GM12878 (cell line): ENCODE data around the gene IRF4. TPM values are rescaled to one million over a fixed set of nuclear protein-coding genes. Genes with fewer than 3 reads are reported as not detected.

Experiments used
- CHD1 ChIP-seq: IDR thresholded peaks from 2 replicates; pipeline ENCODE4 v1.6.1; 2012; ENCODE audit warnings: low read depth, low read length, improper control_type of control experiment
- HCFC1 ChIP-seq: fragments of 150-350 bp; IDR thresholded peaks from 2 replicates; pipeline ENCODE4 v1.6.1; 2014; ENCODE audit warnings: low read length
- HDAC6 ChIP-seq: fragments of 200-600 bp; sonication (generic); IDR thresholded peaks from one replicate; pipeline ENCODE4 v1.8.0; 2017; ENCODE audit warnings: antibody characterized with exemption; ENCODE audit not compliant: unreplicated experiment
- IKZF2 ChIP-seq, 2 experiments: fragments of 450-650 bp; IDR thresholded peaks; 2 replicates each; pipeline ENCODE4 v1.6.1; 2017; ENCODE audit warnings: mild to moderate bottlenecking in 2 of 2, moderate library complexity in 2 of 2
- NFIC ChIP-seq: IDR thresholded peaks from 2 replicates; pipeline ENCODE4 v1.6.1; 2012; ENCODE audit warnings: low read depth, mild to moderate bottlenecking, inconsistent platforms, low read length, moderate library complexity
- NR2C2 ChIP-seq: IDR thresholded peaks from 2 replicates; pipeline ENCODE4 v1.6.1; 2011; ENCODE audit warnings: borderline replicate concordance, low read depth; ENCODE audit not compliant: control insufficient read depth, insufficient read length
- PML ChIP-seq: IDR thresholded peaks from 2 replicates; pipeline ENCODE4 v1.6.1; 2012; ENCODE audit warnings: low read length, inconsistent platforms
- RBBP5 ChIP-seq: fragments of 200-600 bp; sonication (generic); conservative IDR thresholded peaks from 2 replicates; pipeline ENCODE4 v1.6.1; 2016
- SRF ChIP-seq, 2 experiments: IDR thresholded peaks; 2 replicates each; pipeline ENCODE4 v1.6.1; 2011; ENCODE audit warnings: low read depth in 2 of 2, low read length in 2 of 2, mild to moderate bottlenecking in 1 of 2, moderate library complexity in 1 of 2
- SUPT20H ChIP-seq: IDR thresholded peaks from 2 replicates; pipeline ENCODE4 v1.6.1; 2011; ENCODE audit warnings: low read depth, mild to moderate bottlenecking, low read length, moderate library complexity, borderline replicate concordance; ENCODE audit not compliant: control insufficient read depth
- TBL1XR1 ChIP-seq: IDR thresholded peaks from 2 replicates; pipeline ENCODE4 v1.6.1; 2012; ENCODE audit warnings: low read depth, low read length, improper control_type of control experiment
- polyA plus RNA-seq, 11 experiments: library from polyadenylated mRNA; depleted of rRNA in 4 of 11; unstranded in 6 of 11; stranded (reverse) in 5 of 11; fragments of >200 nt; fragmentation: Nextera tagmentation in 4 of 11; fragmentation: Illumina TruSeq in 1 of 11; extraction: Ambion mirVana in 4 of 11; extraction: Trizol in 1 of 11; gene quantifications; 1 replicate in 1 of 11; 2 replicates in 10 of 11; pipeline versions ENCODE4 v1.2.1 to v1.2.3, GENCODE V29; 2011 to 2016; ENCODE audit warnings: inconsistent platforms in 2 of 11, missing spikeins in 2 of 11, low read depth in 1 of 11
- total RNA-seq, 4 experiments: library from RNA; depleted of rRNA in 3 of 4; stranded (reverse); fragments of >200 nt in 3 of 4; fragmentation: Illumina TruSeq in 1 of 4; extraction: Trizol in 1 of 4; gene quantifications; 2 replicates each; pipeline versions ENCODE4 v1.2.1 to v1.2.3, GENCODE V29; 2013 to 2021
- TF ChIP-seq, protein P1 (sequence below): fragments of 450-650 bp; IDR thresholded peaks from 2 replicates; pipeline ENCODE4 v1.6.1; 2016; ENCODE audit warnings: mild to moderate bottlenecking, moderate library complexity, borderline replicate concordance
- TF ChIP-seq, protein P2 (sequence below): fragments of 450-650 bp; IDR thresholded peaks from 2 replicates; pipeline ENCODE4 v1.6.1; 2016; ENCODE audit warnings: mild to moderate bottlenecking
- TF ChIP-seq, protein P3 (sequence below): IDR thresholded peaks from 2 replicates; pipeline ENCODE4 v1.6.1; 2012; ENCODE audit warnings: mild to moderate bottlenecking, low read depth, low read length

The IRF4 gene
- total and polyA plus RNA-seq, 10 of the 15 experiments (the other 5 are each of a cell fraction or from before 2014, with no cell fraction given), result 50.0 to 495 (median 257) TPM

DNA sequence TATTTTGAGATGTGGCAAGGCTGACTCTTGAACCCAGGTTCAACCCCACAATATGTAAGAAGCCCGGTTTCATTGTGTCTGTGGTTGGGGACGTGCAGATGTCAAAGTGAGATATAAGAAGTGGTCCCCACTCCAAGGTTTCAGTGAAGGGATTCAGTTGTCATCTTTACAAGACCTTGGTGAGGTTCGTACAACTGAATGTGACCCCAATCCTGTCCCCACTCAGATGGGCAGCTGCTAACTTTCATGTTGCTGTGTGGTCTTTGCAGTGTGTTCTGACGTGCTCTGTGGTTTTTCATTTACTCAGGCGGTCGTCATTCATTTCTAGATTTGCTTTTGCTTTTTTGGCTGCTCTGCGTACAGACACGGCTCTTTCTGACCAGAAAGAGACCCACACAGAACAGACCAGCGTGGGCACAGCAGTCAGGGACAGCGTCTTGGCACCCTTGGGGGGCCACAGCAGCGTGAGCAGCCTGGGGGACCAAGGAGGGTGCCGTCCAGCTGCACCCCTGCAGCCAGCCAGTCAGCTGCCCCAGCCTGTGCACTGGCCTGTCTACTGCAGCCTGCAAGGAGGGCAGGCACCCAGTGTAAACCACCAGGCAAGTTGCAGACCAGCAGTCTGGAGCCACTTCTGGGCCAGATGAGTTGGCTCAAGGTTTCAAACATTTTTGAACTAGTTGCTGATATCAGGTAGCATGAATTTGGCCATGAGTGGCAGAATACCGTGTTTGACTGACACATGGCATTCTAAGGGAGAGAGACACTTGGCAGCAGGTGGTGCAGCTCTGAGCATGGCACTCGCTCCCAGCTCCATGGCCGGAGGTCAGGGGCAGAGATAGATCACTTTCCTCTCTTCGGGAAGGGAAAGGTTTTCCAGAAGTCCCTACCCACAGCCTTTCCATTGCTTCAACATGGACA lies 49.4 kb upstream of the IRF4 start (continued):
- TF ChIP-seq PML (no peak), RBBP5 (no peak), TBL1XR1 (peak; percentile 91), CHD1 (no peak), IKZF2 (IDR thresholded peaks at IDR 0.05) (peak; percentile 92 to 93), SRF (IDR thresholded peaks at IDR 0.05; ENCODE audit: low read depth in 2 of 2, low read length in 2 of 2) (no peak), HCFC1 (peak; percentile 12; the same call in 1 of the 2 replicates), HDAC6 (no peak), SUPT20H (no peak), NFIC (no peak), NR2C2 (no peak)
- TF ChIP-seq, protein P1, sequence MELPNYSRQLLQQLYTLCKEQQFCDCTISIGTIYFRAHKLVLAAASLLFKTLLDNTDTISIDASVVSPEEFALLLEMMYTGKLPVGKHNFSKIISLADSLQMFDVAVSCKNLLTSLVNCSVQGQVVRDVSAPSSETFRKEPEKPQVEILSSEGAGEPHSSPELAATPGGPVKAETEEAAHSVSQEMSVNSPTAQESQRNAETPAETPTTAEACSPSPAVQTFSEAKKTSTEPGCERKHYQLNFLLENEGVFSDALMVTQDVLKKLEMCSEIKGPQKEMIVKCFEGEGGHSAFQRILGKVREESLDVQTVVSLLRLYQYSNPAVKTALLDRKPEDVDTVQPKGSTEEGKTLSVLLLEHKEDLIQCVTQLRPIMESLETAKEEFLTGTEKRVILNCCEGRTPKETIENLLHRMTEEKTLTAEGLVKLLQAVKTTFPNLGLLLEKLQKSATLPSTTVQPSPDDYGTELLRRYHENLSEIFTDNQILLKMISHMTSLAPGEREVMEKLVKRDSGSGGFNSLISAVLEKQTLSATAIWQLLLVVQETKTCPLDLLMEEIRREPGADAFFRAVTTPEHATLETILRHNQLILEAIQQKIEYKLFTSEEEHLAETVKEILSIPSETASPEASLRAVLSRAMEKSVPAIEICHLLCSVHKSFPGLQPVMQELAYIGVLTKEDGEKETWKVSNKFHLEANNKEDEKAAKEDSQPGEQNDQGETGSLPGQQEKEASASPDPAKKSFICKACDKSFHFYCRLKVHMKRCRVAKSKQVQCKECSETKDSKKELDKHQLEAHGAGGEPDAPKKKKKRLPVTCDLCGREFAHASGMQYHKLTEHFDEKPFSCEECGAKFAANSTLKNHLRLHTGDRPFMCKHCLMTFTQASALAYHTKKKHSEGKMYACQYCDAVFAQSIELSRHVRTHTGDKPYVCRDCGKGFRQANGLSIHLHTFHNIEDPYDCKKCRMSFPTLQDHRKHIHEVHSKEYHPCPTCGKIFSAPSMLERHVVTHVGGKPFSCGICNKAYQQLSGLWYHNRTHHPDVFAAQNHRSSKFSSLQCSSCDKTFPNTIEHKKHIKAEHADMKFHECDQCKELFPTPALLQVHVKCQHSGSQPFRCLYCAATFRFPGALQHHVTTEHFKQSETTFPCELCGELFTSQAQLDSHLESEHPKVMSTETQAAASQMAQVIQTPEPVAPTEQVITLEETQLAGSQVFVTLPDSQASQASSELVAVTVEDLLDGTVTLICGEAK, result no peak
- TF ChIP-seq, protein P2, sequence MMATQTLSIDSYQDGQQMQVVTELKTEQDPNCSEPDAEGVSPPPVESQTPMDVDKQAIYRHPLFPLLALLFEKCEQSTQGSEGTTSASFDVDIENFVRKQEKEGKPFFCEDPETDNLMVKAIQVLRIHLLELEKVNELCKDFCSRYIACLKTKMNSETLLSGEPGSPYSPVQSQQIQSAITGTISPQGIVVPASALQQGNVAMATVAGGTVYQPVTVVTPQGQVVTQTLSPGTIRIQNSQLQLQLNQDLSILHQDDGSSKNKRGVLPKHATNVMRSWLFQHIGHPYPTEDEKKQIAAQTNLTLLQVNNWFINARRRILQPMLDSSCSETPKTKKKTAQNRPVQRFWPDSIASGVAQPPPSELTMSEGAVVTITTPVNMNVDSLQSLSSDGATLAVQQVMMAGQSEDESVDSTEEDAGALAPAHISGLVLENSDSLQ, result peak; percentile 87
- TF ChIP-seq, protein P3, sequence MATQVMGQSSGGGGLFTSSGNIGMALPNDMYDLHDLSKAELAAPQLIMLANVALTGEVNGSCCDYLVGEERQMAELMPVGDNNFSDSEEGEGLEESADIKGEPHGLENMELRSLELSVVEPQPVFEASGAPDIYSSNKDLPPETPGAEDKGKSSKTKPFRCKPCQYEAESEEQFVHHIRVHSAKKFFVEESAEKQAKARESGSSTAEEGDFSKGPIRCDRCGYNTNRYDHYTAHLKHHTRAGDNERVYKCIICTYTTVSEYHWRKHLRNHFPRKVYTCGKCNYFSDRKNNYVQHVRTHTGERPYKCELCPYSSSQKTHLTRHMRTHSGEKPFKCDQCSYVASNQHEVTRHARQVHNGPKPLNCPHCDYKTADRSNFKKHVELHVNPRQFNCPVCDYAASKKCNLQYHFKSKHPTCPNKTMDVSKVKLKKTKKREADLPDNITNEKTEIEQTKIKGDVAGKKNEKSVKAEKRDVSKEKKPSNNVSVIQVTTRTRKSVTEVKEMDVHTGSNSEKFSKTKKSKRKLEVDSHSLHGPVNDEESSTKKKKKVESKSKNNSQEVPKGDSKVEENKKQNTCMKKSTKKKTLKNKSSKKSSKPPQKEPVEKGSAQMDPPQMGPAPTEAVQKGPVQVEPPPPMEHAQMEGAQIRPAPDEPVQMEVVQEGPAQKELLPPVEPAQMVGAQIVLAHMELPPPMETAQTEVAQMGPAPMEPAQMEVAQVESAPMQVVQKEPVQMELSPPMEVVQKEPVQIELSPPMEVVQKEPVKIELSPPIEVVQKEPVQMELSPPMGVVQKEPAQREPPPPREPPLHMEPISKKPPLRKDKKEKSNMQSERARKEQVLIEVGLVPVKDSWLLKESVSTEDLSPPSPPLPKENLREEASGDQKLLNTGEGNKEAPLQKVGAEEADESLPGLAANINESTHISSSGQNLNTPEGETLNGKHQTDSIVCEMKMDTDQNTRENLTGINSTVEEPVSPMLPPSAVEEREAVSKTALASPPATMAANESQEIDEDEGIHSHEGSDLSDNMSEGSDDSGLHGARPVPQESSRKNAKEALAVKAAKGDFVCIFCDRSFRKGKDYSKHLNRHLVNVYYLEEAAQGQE, result no peak; the same call in 1 of the 2 replicates
